Fibroblast of skin of abdomen (primary cell): ENCODE results near the gene PIGK.

Experiments used
- DNase-seq: peaks from one replicate; pipeline ENCODE4 v3.0.0-alpha.2; 2013

The PIGK gene

DNA sequence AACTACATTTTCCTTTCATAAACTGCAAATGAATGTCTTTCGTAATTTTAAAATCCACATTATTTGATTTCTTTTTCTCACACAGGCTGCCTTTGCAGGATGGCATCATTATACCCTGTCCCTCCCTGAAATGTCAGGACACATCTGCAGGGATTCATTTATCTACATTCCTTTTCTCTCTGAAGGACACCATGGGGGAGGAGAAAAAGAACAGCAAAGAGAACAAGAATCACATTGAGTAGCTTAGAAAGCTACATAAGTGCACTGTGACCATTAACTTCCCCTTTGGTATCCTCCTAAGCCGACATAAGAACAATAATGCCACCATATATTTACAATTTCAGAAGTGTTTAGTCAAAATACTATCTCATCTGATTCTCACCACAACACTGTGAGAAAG, 129.5 kb downstream of the PIGK start:
- no peak for DNase-seq

DNA sequence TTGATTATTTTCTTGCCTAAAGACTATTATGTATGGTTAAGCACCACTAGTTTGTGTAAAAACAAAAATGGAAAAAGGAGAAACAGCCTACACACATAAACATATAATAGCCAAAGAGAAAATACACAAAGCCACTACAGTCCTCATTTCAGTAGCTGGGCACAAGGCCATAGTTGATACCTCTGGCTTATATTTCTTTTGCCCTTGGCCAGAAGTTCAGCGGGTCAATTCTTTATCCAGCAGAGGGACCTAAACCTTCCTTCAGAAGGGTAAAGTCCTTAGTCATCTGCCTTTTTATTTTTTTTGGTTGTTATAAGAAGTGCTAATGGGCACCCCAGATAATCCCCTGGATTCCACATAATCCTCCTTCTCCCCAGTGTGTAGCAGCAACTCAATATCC, 134.1 kb downstream of the PIGK start:
- no peak for DNase-seq

DNA sequence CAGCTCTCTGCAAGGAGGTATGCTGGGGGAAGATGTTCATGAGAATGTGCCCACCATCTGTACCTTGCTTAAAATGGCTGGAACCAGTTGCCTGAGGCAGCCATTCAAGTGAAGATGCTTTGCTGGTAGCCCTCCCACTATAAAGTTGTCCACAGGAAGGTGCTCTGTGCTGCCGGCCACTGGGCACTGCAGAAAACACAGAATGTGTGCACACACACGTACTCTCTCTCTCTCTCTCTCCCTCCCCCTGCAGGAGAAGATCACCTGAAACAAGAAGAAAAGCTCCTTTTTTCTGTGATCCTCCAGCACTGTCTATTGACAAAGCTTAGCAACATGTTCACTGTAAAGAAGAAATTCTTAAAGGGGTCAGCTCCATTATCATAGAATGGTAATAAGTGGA, 134.8 kb downstream of the PIGK start:
- DNase-seq, result no peak

DNA sequence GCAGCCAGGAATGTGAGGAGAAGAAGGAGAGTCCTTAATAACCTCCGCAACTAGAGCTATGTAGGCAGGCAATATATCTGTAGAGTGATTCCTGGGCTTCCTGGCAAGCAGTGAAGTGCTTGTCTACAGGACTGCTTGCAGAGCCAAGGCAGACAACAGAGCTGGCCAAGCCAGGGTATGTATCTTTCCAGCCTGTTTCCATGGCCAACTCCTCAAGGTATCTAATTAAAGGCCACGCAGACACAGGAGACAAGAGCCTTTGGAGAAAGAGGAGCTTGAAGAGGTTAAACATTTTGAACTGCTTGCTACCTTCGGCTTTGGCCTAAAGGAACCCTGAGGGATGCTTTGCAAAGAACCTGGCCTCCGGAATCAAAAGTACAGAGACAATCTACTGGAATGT, 137.4 kb downstream of the PIGK start:
- no peak for DNase-seq

DNA sequence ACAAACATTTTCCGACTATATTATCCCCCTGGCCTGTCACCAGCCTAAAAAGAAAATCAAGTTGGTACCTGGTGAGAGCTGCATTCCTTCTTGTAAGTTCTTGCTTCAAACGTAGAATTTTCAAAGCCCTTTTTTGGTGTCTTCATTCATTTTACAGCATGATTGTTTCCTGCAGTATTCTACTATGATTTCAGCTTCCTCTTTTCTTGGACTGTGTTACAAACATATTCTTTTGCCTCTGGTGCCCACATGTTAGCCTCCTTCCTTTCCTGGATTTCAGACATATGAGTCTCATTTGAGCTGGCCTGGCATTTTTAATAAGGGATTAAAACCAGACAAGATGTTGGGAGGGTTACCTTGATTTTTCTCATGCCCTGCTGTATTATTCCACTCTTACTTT, 142.5 kb downstream of the PIGK start:
- no peak for DNase-seq

DNA sequence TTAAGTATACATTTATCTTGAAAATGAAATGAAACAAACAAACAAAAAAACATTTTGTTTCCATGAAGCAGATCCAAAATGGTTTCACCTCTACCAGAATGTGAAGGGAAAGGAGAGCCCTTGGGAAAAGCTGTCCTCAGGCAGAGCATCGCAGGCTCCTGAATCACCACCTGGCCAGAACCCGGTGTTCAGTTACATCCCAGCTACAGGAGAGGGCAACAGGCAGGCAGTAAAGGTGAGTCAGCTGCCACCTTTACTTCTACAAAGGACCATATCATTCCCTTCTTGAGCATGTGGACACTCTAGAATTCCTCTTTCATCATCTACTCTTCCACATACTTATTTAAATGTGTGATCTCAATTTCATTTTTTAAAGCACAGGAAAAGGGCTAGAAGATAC, 151.2 kb downstream of the PIGK start:
- DNase-seq, result no peak

DNA sequence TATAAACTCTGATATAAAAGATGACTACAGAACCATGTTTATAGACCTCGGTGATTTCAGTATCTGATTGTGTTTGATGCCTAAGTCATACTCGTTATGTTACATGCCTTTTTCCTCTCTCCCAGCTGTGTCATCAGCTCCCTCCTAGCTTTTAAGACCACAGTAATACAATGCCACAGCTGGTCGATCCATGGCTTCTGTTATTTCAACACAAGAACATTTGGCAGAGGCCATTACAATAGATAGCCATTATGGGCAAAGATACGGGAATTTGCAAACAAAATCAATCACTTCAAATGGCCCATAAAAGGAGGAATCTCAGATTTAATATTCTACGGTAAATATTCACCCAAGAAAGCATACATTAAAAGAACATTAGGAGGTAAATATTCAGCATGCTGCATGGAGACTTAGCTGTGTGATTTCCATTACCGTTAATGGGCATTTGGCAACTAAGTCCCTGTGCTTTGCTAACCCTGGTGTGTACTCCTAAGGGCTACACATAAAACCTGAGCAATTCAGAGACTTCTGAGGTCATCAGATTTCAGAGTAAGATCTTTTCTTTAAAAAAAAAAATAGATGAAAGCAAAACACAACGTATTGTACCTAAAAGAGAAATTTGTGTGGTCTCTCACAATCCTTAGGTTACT, 153.4 kb downstream of the PIGK start:
- DNase-seq, result no peak

DNA sequence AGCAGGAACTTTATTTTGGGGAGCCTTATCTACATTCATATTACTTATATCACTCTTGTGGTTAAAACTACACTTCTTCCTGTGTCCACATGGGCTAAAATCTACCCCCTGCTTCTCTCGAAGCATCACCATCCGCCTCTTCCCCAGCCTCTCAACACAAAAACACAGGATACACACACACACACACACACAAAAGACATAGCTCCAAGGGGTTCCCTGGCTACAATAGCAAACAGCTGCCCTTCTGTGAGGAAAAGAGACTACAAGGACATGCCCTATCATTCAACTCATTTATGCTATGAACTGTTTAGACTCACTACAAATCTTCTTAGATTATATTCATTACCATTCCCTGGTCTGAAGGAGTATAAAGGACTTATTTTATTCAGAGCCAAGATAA, 155.0 kb downstream of the PIGK start:
- no peak for DNase-seq

DNA sequence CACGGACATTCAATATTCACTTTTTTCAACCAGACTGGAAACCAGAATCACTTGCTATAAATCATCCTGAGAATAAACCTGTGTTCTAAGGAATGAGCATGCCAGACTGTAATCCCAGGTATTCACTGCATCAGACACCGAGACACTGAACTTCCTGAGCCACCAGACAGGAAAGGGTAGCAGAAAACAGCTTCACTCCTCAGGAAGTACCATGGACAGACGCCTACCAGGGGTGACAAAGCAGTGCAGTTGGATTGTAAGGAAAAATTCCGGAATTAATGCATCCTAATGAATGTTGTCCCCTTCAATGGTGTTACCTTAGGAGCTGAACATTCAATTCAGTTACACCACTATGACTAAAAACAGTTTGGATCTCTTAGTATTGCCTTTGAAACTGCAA, 156.1 kb downstream of the PIGK start:
- DNase-seq, result no peak

DNA sequence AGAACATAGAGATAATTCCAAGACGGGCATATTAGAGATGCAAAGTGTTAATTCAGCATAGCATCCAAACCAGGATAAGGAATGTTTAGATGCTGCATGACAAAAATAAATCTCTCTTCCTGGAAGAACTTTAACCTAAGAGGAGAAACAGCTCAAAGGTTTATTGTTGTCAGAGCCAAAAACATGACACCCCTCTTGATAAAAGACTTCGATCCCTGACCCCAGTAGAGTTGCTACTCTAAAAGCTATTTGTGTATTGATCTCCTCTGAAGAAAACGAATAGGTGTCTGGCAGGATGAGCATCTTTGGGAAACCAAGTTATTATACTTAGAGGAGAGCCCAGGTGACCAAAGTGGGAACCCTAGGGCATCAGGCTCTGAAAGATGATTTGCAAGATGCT, 158.1 kb downstream of the PIGK start:
- no peak for DNase-seq

DNA sequence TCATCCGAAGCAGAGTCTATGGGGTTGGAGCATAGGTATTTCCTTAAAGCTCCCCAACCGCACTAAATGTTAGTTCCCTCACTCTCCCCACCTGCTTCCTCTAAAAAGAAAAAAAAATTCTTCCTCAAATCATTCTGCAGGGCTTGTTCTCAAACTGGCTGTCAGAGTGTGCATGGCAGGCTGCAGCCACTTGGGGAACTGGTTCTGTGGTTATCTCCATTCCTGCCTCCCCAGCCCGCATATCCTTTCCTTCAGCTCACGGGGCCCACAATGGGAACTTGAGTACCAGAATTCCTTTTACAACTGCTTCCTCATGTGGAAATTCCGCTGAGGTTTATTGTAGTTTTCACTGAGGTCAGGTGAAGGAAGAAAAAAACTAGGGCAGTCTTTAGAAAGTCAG, 159.2 kb downstream of the PIGK start:
- DNase-seq, result no peak

DNA sequence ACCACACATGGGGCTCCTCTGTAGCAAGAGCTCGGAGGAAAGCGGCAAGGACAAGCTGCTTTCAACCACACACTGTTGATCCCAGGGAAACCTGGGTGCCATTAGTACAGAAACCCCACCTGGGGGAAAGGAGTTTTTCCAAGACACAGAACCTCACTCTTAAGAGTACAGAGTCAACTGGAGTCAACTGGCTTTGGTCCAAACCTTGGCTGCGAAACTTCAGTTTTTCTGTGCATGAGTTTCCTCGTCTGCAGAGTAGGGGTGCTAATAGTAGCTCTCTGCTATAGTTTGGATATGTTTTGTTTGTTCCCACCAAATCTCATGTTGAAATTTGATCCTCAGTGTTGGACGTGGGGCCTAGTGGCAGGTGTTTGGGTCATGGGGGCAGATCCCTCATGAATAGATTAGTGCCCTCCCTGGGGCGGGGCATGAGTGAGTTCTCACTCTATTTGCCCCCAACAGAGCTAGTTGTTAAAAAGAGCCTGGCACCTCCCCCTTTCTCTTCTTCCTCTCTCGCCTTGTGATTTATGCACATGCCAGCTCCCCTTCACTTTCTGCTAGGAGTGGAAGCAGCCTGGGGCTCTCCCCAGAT, 161.1 kb downstream of the PIGK start:
- no peak for DNase-seq

DNA sequence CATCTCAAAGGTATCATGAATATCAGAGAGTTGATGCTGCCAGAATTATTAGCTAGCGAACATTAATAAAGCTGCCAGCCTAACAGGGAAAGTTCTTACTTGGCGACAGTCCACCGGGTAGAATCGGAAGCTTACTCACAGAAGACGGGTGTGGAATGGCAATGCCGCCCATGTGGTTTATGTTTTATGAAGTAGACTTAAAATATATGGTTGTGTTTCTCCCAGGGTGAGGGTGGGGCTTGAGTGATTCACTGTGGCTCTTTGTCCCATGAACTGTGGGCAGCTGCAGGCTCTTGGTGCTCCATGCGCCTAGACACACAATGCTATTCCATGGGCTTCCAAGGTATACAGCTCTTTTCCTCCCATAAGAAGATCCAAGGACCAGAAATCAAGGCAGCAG, 162.7 kb downstream of the PIGK start:
- DNase-seq, result no peak

DNA sequence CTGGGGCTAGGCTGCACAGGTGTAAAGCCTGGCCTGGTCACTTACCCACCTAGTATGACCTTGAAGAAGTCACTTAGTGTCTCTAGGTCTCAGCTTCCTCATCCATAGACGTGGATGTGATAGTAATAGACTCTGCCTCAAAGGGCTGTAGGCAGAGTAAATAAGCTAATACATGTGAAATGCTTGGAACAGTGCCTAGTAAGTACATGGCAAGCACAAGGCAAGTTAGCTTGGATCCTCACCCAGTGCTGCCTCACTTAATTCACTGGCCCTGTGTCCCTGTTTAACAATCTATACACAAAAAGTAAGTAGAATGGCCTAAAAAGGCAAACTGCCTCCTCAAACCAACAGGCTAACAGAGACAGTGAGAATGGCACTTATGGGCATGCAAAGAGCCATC, 167.8 kb downstream of the PIGK start:
- no peak for DNase-seq

DNA sequence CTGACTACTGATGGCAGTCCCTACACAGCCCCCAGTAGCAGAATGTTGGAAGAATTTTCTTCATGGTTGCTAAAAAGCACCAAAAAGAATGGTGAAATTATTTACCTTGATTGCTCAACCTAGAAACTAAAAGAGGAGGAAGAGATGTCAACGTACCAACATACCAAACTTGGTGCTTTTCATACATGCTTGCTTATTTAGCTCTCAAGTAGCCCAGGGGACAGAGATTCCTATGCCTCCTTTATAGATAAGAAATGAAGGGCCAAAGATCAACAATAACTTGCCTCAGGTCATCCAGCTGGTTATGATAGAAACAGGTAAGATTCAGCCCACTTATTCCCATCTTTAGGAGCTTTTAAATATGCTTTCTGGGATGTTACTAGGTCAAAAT, 170.6 kb downstream of the PIGK start:
- DNase-seq, result no peak

DNA sequence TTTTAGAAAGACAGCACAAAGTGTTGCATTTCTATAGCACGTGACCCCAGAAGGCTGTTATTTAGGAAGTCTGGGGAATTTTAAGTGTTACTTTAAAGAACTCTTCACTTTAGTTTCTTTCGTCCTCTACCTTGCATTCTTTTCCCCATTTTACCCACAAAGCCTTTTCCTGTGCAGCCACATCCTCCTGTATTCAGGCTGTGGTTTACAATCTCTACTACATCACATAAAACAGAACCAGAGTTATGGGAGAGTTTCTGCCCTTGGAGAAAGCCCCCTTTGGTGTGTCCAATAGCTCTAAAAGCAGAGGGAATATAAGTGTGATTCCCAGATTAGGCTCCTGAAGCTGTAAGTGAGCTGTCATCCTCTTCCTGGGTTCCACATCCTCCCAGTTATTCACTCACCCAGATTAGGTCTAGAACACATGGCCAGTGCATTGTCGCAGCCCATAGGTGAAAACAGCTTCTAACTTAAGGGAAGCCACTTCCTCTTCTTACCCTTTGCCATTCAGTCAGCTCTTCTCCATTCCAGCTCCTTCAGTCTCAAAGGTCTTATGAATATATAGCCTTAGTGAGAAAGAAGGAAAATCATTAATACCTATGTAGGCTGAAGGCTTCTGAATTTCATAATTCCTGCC, 171.1 kb downstream of the PIGK start:
- DNase-seq, result no peak

DNA sequence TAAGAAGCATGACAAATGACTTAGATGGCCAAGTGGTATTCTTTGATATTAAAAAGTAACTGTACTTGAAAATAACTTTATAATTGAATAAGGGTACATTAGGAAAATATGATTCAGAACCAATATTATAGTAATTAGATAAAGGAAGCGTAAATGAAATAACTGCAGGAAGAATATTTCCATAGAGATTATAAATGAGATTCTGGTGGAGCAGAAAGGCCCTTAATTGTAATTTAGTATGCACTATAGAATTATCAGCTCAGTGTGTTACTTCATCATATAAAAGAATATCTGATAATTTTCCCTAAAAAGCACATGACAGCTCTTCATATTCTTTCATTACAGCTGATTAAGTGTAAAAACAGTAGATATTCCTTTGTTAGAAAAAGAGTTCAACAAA, 171.7 kb downstream of the PIGK start:
- no peak for DNase-seq

DNA sequence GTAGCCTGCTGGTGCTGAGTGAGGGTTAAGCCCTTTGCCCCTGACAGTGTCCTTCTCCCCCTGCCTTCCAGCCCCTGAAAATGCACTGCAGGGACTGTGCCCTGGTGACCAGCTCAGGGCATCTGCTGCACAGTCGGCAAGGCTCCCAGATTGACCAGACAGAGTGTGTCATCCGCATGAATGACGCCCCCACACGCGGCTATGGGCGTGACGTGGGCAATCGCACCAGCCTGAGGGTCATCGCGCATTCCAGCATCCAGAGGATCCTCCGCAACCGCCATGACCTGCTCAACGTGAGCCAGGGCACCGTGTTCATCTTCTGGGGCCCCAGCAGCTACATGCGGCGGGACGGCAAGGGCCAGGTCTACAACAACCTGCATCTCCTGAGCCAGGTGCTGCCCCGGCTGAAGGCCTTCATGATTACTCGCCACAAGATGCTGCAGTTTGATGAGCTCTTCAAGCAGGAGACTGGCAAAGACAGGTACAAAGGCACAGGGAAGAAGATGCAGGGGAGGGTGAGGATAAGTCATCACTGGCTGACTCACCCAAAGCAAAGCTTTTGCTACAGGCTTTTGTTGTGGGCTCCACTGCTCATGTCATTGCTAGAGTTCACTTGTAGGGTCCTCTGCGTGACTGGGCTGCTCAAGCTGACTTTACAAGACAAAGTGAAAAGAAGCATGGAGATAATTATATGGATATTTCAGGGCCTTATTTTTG, 174.9 kb downstream of the PIGK start:
- DNase-seq, result peak; percentile 26

DNA sequence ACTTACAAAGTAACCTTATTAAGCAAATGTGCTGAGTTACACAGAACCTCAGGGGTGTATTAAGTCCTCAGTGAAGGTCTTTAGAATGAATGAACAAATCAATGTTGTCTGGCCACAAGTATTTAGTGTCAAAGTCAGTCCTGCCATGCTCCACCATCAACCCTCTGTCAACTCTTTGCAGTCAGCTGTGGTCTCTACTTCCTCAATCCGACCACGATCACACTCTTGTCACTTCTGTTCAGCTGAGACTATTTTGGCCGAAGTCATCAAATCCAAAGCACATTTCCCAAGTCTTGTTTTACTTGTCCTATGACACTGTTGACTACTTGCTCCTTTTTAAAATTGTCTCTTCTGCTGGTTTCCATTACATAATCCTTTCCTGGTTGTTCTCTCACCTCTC, 178.4 kb downstream of the PIGK start:
- DNase-seq, result no peak

DNA sequence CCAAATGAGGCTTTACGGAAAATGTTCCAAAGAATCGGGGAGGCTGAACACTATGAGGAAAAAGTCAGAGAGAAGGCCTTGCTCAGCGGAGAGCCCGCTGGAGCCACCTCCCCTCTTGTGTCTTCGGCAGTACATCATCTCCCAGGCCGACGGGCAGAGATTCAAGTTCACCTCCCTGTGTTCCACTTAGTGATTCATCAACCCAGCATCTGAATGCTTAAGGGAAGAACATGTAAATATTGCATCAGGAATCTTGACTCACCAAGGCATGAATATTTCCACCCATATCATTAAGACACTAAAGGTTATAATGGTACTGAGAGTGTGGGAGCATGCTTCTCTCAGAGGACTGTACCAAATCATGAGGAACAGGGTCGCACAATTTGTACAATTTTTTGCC, 179.5 kb downstream of the PIGK start:
- peak; percentile 99 for DNase-seq

DNA sequence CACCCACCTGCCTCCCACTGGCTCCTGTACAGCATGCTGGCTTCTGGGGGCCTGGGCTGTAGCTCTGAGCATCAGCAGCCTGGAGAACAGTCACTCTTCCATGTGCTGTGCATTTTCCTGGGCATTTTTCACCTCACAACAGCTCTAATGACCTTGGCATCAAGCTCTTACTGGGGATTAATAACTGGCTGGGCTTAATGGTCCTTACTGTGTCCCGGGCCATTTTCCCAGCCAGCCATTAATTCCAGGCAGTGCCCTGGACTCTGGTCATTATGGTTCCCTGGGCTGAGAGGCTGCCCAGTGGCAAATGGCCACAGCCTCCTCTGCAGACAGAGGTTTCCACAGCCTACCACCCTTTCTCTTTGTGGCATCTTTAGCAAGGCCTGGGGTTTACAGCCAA, 180.1 kb downstream of the PIGK start:
- DNase-seq, result no peak
